RPMI8226 (cell line): Measurements from ENCODE around the gene STRIP2.
"Not testable (repeated sequence)": the region's sequence is repeated elsewhere in the genome, so short reads cannot be mapped to it uniquely, and the experiment has no call there.

ENCODE experiments used
- DNase-seq: peaks from one replicate; pipeline ENCODE4 v3.0.0-alpha.2; 2015

The STRIP2 gene

GRCh38 chr7:129457101-129457500 is 22.9 kb downstream of the STRIP2 start:
- DNase-seq = no peak

GRCh38 chr7:129458171-129458570 is 23.9 kb downstream of the STRIP2 start:
- no peak for DNase-seq

- no peak for DNase-seq
These were observed 27.6 kb downstream of the STRIP2 start for GRCh38 chr7:129461809-129462208.

GRCh38 chr7:129462420-129462819 is 28.2 kb downstream of the STRIP2 start:
- DNase-seq = no peak

- no peak for DNase-seq
These were observed 30.0 kb downstream of the STRIP2 start for GRCh38 chr7:129464194-129464593.

- no peak for DNase-seq
These were observed 30.8 kb downstream of the STRIP2 start for GRCh38 chr7:129465080-129465479.

- DNase-seq = no peak
These were observed 32.6 kb downstream of the STRIP2 start for GRCh38 chr7:129466796-129467195.

- no peak for DNase-seq
These were observed 33.9 kb downstream of the STRIP2 start for GRCh38 chr7:129468087-129468486.

GRCh38 chr7:129468547-129468946 is 34.3 kb downstream of the STRIP2 start:
- no peak for DNase-seq

GRCh38 chr7:129469930-129470329 is 35.7 kb downstream of the STRIP2 start:
- no peak for DNase-seq

- no peak for DNase-seq
These were observed 36.2 kb downstream of the STRIP2 start for GRCh38 chr7:129470411-129470810.

GRCh38 chr7:129471402-129471827 is 37.2 kb downstream of the STRIP2 start:
- no peak for DNase-seq

GRCh38 chr7:129475931-129476330 is 41.7 kb downstream of the STRIP2 start:
- DNase-seq = not testable (repeated sequence)

- DNase-seq = not testable (repeated sequence)
These were observed 42.2 kb downstream of the STRIP2 start for GRCh38 chr7:129476398-129476797.

GRCh38 chr7:129479831-129480230 is 45.6 kb downstream of the STRIP2 start:
- DNase-seq = no peak

GRCh38 chr7:129480674-129481363 is 46.6 kb downstream of the STRIP2 start:
- no peak for DNase-seq

- not testable (repeated sequence) for DNase-seq
These were observed 47.1 kb downstream of the STRIP2 start for GRCh38 chr7:129481376-129481775.

GRCh38 chr7:129482781-129483180 is 48.5 kb downstream of the STRIP2 start:
- DNase-seq = no peak

- DNase-seq = no peak
These were observed 55.3 kb downstream of the STRIP2 start for GRCh38 chr7:129489491-129489890.

- DNase-seq = no peak
These were observed 58.2 kb downstream of the STRIP2 start for GRCh38 chr7:129492391-129492790.

GRCh38 chr7:129493555-129493954 is 59.3 kb downstream of the STRIP2 start:
- DNase-seq = no peak

- DNase-seq = peak; percentile 42
These were observed 59.8 kb downstream of the STRIP2 start for GRCh38 chr7:129494041-129494440.

- no peak for DNase-seq
These were observed 61.8 kb downstream of the STRIP2 start for GRCh38 chr7:129495987-129496386.

- DNase-seq = no peak
These were observed 62.4 kb downstream of the STRIP2 start for GRCh38 chr7:129496653-129497052.

- DNase-seq = no peak
These were observed 62.9 kb downstream of the STRIP2 start for GRCh38 chr7:129497156-129497555.
